UCSD-AML1 (cell line): ENCODE data around the gene GAS1.

Source experiments
- DNase-seq: peaks from one replicate; lab custom pipeline; 2025; ENCODE audit not compliant: unreplicated experiment; lab: John Stamatoyannopoulos, UW

Gene GAS1

DNA sequence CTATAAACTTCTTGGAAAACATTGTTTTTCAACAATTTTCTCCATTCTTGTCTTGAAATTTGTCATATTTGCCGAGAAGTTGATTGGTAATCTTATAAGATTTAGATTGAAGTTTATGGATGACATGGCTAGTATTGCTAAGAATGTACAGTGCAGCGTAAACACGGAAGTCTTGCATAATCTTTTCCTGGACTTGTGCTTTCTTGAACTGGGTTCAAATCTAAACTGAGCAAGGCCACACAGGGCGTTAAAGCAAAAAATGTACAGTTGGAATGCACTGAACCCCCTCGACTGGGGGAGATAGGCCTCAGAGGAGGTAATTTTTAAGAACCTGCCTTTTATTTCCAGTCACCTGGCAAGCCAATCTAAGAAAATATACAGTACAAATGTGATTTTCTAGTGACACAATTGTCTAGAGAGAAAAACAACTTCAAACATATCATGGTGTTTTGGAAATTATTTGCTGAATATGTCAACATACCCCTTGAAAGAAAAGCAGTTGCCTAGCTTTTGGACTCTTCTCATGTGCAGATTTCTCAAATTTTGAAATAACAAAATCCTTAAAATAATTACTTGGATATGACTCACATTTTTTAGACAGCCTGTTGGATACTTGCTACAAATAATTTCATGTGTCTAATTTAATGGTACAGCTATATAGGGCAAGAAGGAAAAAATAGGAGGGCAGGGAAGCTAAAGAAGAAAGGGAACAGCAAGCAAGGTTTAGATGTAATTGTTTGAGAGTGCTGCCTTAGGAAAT lies 18.5 kb upstream of the GAS1 start:
- no peak for DNase-seq

DNA sequence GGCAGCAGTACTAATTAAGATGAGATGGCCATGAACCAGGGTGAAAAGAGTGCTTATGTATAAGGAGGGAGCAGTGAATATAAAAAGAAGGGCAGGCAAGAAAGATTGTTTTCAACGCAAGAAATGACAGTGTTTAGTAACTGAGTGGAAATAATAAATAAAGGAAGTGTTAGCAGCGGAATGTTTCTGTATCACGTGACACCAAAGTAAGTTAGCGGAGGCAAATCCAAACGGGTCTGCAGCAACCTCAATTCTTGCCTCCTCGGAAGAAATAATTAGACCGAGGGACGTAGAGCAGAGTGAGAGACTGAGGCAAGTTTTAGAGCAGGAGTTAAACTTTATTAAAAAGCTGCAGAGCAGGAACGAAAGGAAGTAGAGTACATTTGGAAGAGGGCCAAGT lies 15.4 kb upstream of the GAS1 start:
- no peak for DNase-seq

DNA sequence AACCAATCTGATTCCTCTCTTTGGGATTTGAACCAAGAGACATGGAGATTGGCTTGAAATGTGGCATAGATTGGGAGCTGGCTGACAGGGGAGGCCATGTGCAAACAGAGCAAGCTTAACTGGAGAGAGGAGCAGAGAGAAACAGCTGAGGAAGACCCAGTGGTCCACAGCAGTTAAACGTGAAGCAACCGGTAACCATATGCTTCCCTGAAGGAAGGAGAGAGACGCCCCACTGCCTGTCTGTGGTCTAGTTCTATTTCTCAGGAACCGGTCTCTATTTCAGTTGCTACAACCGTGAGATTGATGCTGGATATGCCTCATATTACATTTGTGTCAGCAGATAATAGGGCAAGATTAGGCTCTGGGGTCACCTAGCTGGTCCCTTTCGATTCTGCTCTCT lies 13.6 kb upstream of the GAS1 start:
- DNase-seq: no peak

DNA sequence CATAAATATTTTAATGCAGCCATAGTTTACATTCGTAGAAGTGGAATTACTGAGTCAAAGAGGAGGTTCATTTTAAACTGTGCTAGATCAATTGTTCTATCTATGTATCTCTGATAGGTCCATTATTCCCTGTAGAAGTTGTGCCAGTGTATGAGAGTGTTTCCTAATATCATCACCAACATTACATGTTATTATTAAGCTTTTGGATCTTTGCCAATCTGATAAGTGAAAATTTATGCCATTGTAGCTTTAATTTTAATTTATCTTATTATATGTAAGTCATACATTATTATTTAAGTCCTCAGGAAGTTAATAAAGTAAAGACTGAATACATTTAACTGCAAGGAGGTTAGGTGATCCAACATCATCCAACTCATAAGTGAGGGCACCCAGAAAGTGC lies 10.9 kb upstream of the GAS1 start:
- no peak for DNase-seq

DNA sequence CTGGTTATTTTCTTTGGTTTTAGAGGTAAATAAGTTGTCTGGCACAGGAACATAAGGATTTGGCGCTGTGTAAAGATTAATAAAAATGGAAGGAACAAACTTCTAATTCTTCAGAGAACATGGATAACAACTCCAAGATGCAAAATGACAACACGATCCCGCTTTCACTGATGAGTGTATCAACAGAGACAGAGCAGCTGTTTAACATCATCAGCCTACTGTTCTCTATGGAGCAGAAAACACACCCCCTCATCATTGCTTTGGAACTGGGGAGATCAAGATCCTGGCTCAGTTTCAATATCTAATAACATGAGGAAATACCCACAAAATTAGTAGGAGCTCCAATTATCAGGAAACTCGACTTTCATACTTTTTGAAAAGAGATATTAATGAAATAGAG lies 8.3 kb upstream of the GAS1 start:
- DNase-seq: no peak

DNA sequence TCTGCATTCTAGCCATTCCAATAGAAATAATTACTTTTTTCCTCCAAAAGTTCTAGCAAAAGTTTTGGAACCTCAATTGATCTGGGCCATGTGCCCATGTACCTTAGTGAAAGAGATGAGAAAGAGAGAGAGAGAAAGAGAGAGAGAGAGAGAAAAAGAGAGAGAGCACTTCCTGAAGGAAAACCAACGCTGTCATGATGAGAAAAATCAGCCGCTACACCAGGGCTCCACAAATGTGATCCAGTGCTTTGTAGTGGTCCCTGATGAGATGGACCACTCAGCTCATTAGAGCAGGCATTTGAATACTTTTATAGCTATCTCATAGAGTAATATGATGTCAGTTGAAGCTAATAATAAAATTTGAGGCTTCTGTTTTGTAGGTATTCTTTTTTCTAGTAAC lies 7.7 kb upstream of the GAS1 start:
- DNase-seq: no peak

DNA sequence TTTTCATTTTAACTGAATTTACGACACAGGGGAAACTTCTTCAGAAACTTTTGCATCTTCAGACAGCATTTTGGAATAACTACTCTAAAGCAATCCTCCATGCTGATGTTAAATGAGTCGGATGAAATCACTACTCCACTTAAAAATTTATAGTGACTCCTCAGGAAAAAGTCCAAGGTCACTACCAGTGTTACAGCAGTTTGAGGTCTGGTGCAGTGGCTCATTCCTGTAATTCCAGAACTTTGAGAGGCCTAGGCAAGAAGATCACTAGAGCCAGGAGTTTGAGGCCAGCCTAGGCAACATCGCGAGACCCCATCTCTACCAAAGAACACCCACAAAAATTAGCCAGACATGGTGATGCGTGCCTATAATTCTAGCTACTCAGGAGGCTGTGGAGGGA lies 5.9 kb upstream of the GAS1 start:
- DNase-seq: no peak

DNA sequence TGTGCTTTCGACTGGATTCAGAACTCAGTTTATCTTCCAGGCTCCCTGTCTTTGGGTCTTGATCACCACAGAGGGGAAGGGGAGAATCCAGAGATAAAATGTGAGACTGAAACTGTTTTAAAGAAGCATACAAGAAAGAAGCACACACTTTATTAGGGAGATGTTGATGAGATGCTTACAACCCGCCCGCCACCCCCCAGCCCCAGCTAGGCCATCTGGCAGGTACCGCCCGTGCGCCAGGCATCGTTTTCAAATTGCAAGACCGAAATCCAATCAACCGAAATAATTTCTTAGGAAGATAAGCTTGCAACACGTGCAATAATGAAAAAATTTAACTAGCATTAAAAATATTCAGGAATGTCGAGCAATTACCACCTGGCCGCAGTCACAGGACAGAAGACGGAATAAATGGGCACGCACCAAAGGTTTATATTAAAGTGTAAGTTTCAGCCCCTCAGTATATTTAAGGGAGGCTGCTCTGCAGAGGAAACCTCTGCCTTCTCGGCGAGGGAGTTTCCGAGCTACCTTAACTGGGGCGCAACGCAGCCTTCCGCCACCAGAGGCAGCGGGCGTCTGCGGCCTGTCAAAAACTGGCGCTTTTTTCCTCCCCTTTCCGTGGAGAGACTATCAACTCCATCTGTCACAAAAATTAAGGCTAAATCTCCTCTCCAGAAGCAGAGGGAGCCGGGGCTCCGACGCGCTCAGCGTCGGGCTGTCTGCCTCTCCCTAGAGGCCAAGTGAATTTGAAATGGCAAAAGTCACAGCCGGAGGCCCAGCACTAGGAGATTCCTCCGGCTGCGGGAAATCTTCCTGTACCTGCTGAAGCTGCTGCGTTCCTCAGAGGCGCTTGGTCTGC lies 996 bp upstream of the GAS1 start:
- DNase-seq: peak; percentile 52

DNA sequence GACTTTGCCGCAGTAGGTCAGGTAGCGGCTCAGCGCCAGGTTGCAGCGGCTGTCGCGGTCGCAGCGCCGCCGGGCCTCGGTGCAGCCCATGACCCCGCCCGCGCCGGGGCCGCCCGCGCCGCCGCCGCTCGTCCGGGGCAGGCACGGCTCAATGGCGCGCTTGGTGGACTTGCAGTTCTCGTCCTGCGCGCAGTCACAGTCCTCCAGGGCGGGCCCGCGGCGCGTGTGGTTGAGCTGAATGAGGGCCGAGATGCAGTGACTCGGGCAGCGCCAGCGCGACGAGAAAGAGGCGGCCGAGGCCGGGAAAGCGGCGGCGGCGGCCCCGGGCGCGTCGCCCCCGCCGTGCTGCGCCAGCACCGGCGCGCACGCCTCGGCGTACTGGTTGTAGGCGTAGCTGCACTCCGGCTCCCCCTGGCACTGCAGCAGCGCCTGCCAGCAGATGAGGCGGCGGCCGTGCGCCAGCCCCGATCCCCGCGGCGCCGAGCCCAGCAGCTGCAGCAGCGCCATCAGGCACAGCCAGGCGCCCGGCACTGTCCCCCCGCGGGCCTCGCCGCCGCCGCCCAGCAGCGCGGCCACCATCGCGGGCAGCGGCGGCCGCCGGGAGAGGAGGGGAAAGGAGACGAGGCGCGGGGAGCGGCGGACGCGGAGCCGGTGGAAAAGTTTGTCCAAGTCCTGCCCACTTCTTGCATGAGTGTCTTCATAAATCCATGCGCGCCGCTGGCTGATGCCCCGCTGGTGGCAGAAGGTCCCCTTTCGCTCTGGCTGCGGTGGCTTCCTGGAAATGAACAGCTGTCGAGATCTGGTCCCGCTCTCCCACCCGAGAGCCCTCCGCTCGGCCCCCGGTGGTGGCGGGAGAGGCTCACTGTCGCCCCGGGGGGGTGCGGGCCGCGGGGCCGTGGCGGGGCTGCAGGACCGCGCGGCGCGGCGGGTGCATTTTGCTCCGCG lies 833 bp downstream of the GAS1 start:
- peak; percentile 43 for DNase-seq

DNA sequence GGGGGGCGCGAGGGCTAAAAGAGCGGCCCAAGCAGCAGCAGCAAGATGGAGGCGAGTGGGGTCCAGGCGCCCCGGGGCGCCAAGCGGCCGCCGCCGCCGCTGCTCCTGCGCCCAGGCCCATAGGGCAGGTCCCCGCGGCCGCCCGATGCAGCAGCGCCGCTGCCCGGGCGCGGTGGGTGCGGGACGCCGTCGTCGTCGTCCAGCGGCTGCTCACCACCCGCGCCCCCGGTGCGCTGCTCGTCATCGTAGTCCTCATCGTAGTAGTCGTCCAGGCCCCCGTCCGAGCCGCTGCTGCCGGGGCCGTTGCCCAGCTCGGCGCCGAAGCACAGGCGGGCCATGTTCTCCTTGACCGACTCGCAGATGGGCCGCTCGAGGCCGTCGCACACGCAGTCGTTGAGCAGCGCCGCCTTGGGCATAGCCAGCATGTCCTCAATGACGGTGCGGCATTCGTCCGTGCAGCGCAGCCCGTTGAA lies 1.5 kb downstream of the GAS1 start:
- no peak for DNase-seq

DNA sequence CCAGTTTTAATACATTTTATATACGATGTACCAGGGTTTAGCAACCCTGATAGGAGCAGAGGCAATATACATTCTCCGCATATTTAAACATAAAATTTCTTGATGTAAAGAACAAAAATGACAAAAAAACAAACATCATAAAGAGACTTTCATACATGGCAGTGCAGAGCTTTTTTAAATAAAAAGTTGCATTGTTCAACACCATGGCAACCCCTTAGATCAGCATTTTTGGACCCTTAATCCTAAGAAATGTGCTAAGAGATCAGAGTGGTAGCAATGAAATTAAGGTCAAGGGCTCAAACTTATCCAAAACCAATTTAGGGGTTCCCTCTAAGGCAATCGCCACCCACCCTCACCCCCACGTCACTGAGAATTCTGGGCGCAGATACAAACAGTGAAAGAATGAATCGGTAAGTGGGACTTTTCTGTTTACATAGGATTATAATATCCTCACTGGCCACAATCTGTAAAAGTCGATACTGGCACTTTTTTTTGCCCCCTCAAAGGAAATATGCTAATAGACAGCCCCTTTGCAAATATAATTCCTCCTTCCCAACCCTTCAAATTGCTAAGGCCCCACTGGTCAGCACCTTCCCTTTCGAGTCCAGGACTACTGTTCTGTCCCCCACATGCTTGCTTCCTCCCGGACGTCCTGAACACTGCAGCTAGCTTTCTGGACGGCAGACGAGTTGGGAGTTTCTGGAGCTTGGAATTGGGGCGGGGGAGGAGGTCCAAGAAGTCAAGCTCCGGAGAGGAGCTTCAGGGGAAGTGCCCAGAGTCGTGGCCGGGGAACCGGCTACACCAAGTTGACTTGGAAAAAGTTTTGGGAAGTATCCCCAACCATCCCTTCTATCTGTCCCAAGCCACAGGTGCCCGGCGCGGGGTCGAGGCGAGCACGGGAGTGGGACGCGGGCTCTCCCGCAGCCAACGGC lies 2.2 kb downstream of the GAS1 start:
- no peak for DNase-seq

DNA sequence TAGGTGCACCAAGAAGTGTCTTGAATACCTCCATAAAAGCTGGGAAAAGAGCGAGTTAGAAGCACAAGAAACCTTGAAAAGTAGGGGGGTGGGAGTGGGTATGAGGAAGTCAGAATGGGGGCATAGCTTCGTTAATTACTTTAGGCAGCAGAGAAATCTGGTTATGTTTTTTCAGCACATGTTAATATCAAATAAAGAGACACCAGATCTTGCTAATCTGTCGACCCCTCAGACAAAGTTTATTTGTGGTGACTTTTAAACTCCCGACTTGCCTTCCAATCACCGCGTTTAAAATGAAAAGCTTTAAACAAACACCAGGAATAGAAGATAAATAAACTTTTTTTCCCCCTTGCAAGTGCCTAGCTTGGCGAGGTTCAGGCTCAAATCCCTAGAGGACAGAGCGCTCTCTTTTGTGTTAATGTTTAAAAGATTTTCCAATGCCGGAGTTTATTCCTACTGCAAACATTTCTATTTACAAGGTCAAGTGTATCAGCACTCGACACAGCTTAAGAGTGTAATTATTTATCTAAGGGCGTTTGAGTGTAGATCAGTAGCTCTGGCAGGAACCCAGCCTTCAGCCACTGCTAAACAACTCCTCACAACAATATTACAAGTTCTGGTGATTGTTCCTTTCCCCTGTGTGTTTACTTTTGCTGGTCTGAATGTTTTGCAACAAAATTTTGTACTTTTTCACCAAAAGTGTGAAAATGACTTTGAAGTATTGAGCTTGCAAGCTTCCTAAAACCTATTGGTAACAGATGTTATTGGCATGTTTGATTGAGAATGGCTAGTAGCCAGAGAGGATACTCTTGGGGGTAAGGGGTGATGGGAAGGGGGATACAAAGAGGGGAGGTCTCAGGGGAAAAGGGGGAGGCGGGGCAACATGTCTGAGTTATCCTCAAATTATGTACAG lies 3.8 kb downstream of the GAS1 start:
- no peak for DNase-seq

DNA sequence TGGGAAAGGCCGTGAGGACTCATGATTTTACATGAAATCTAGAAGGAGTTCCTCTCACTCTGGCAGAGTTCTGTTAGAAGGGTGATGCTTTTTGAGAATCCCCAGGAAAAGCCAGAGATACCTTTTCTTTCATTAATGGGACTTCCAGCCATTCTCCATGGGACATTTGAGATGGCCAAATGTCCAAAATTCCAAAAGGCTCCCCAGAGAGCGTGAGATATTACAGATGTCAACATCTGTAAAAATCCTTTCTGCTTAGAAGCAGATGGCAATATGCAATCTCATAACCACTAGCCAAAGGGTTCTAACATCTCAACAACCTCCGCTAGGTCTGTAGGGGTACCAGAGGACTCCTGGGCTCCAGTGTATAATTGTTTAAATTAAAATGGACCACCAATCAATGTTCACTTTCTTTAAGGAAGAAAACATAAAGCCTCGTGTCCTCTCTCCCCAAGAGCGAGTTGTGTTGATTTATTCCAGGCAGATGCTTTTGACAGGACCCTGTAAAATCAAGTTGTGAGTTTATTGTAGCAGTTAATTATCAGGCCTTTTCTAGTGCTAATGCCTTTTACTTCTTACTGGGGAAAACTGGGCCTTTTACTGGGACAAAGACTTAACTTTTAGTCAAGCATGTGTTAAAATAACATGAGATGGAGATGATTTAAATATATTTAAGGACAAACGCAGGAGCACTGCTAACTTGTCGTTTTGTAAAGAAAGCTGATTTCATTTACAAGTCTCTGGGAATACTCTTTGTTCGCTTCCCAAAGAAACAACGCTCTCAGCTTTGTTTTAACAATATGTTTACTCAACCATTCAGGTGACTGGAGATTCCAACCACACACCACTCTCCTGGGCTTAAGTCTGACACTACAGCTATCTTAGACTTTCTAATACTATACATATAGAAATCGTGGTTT lies 4.8 kb downstream of the GAS1 start:
- no peak for DNase-seq

DNA sequence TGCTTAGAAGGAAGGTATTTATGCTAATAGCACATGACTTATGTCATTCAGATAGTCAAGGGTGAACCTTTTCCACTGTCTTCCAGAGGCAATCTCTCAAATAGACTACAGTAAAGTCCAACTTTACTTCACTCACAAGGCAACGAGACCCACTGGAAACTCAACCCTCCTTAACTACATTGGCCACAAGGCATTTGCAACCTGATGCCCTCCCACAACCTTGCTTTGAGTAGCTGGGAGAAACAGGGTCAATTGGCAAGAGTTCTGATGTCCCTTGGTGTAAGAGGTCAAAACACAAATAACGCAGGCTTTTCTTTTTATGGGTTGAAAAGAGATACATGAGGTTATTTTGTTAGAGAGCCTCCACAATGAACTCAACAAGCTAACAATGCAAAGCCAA lies 6.1 kb downstream of the GAS1 start:
- DNase-seq: no peak

DNA sequence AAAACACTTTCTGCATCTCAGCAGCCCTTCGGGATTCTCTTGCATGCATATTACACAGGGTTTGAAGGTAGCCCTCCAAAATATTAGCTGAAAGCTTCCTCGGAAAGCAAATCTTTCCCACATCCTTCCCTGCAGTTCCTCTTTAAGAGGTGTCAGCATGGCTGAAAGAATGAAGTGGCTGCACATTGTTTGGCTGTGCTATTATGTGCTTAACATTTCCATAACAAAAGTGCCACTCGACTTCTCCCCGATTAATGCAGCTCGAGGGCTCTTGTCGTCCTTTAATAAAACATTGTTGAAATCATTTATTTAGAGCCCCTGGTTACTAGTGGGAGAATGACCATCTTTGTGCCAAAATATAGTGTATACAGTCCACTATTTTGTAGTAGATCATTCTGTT lies 6.5 kb downstream of the GAS1 start:
- no peak for DNase-seq

DNA sequence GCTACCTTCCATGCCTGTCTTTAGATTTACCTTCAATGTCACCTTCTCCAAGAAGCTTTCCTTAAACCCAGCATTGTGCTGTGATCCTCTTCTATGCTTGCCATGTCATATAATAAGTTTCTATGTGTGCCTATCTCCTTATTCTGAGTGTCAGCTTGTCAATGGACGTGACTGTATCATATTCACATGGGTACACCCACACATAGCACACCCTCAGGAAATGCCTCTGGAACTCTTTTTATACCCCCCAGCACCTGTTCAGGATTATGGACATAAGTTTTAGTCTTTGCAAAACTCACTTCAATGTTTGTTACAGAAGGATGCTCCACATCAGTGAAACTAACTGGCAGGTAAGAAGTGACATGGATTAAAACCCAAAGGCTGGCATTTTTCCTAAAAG lies 7.4 kb downstream of the GAS1 start:
- no peak for DNase-seq

DNA sequence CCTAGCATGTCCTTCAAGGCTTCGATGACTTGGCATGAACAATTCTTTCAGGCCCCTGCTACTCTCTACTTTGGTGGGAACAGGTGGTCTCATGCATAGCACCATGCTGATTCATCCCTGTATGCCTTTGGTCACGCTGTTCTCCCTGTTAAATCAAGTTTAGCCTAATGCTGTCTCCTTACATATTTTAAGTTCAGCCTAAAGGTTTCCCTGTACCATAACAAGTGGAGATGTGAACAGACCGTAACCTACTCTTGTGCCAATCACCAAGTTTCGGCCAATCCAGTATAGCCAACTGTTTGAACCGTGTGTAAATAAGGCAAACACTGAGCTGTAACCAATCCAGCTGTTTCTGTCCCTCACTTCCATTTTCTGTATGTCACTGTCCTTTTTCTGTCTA lies 8.0 kb downstream of the GAS1 start:
- DNase-seq: no peak

DNA sequence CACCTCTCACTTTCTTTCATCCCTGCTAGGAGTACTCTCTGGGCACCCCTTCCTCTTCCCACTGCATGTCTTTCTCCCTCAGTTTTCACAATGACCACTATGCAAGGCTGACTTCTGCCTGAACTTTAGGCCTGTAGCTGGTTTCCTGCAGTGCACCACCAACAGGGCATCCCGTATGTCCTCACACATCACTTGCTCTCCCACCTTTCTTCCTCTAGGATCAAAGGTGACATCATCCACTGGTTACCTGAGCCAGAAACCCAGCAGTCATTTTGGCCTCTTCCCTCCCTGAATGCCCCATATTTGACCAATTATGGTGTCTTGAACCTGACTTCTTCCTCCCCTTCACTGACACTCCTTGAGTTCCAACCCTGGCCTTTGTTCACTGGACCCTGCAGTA lies 8.5 kb downstream of the GAS1 start:
- no peak for DNase-seq
